A549 (cell line): ENCODE measurements around the gene MTIF3. TPM values are rescaled to one million over a fixed set of nuclear protein-coding genes. Genes with fewer than 3 reads are reported as not detected.

ENCODE experiments used
- ATAC-seq, 2 experiments: fragments of 200-7000 bp in 1 of 2; fragments of >200 bp in 1 of 2; cut with Nextera tagmentation in 1 of 2; cut with Tn5 transposase in 1 of 2; 3 replicates each; pipeline versions ENCODE4 v1.8.0 to v1.9.1; 2018 to 2020; ENCODE audit warnings: mild to moderate bottlenecking in 1 of 2, moderate library complexity in 1 of 2
- CTCF ChIA-PET: fragments of 300-600 bp; sonication (Branson Sonifier 250); formaldehyde crosslinking; extraction: SDS; loops from one replicate; lab custom pipeline; 2021; ENCODE audit warnings: antibody characterized with exemption, inconsistent platforms; lab: Yijun Ruan, JAX
- POLR2A ChIA-PET: fragments of 350-600 bp; formaldehyde crosslinking; extraction: SDS; loops from one replicate; lab custom pipeline; 2021; ENCODE audit warnings: antibody characterized with exemption, inconsistent platforms; lab: Yijun Ruan, JAX
- DNase-seq, 2 experiments: peaks; one replicate each; pipeline versions ENCODE4 v3.0.0 to v3.0.0-alpha.2; 2011 to 2016; ENCODE audit warnings: low read depth in 1 of 2, low spot score in 1 of 2
- FAIRE-seq: peaks from 2 replicates; lab custom pipeline; 2011; peaks lifted over from hg19 to GRCh38; lab: Jason Lieb, UNC
- H3K27ac ChIP-seq, 2 experiments: fragments of >200 bp; sonication (Bioruptor Twin); formaldehyde crosslinking; 3 replicates each; pipeline ENCODE4 v1.5.1; 2016 to 2017
- H3K4me1 ChIP-seq: fragments of >200 bp; sonication (Bioruptor Twin); formaldehyde crosslinking; 3 replicates; pipeline ENCODE4 v1.6.1; 2016
- H3K4me2 ChIP-seq: fragments of >200 bp; sonication (Bioruptor Twin); formaldehyde crosslinking; 3 replicates; pipeline ENCODE4 v1.6.1; 2016
- H3K4me3 ChIP-seq: fragments of >200 bp; sonication (Bioruptor Twin); formaldehyde crosslinking; 3 replicates; pipeline ENCODE4 v1.5.1; 2016
- H3K9me3 ChIP-seq: fragments of >200 bp; sonication (Bioruptor Twin); formaldehyde crosslinking; 3 replicates; pipeline ENCODE4 v1.6.1; 2016
- ATOH8 ChIP-seq: fragments of 250-450 bp; sonication (Bioruptor Pico); IDR thresholded peaks from 2 replicates; pipeline ENCODE4 v1.5.0; 2020; ENCODE audit warnings: low read depth, mild to moderate bottlenecking, moderate library complexity
- BCL3 ChIP-seq: fragments of >200 bp; sonication (Bioruptor Twin); formaldehyde crosslinking; IDR thresholded peaks from 3 replicates; pipeline ENCODE4 v1.6.1; 2016
- BHLHE40 ChIP-seq: IDR thresholded peaks from 2 replicates; pipeline ENCODE4 v1.6.1; 2012; ENCODE audit warnings: low read depth, low read length, inconsistent platforms
- CBX8 ChIP-seq: fragments of 200-600 bp; sonication (generic); IDR thresholded peaks from 2 replicates; pipeline ENCODE4 v1.6.1; 2016
- CEBPB ChIP-seq, 2 experiments: fragments of >200 bp in 1 of 2; sonication (Bioruptor Twin) in 1 of 2; formaldehyde crosslinking in 1 of 2; IDR thresholded peaks; 2 replicates each; pipeline ENCODE4 v1.6.1; 2012 to 2016
- EHF ChIP-seq: fragments of 250-450 bp; sonication (Bioruptor Pico); IDR thresholded peaks from 2 replicates; pipeline ENCODE4 v1.5.0; 2020; ENCODE audit warnings: mild to moderate bottlenecking
- ELK1 ChIP-seq: fragments of 150-350 bp; IDR thresholded peaks from 2 replicates; pipeline ENCODE4 v1.6.1; 2014; ENCODE audit warnings: low read depth, mild to moderate bottlenecking, low read length
- EP300 ChIP-seq, 2 experiments: fragments of >200 bp; sonication (Bioruptor Twin); formaldehyde crosslinking; IDR thresholded peaks; 2 replicates in 1 of 2; 3 replicates in 1 of 2; pipeline ENCODE4 v1.6.1; 2016 to 2017
- ESRRA ChIP-seq: fragments of 150-350 bp; IDR thresholded peaks from 2 replicates; pipeline ENCODE4 v1.6.1; 2014; ENCODE audit warnings: mild to moderate bottlenecking, low read length, borderline replicate concordance
- FOSL2 ChIP-seq, 2 experiments: fragments of 450-650 bp in 1 of 2; fragments of >200 bp in 1 of 2; sonication (Bioruptor Twin) in 1 of 2; formaldehyde crosslinking; IDR thresholded peaks; 2 replicates each; pipeline versions ENCODE4 v1.5.0 to v1.6.1; 2016 to 2020; ENCODE audit warnings: mild to moderate bottlenecking in 1 of 2, moderate library complexity in 1 of 2
- HDAC2 ChIP-seq: fragments of 200-600 bp; sonication (generic); IDR thresholded peaks from 2 replicates; pipeline ENCODE4 v1.6.1; 2016
- HEYL ChIP-seq: fragments of 250-450 bp; sonication (Bioruptor Pico); IDR thresholded peaks from 2 replicates; pipeline ENCODE4 v1.8.0; 2021; ENCODE audit warnings: mild to moderate bottlenecking, moderate library complexity
- HOXA7 ChIP-seq: fragments of 250-450 bp; sonication (Bioruptor Pico); IDR thresholded peaks from 2 replicates; pipeline ENCODE4 v1.5.0; 2020; ENCODE audit warnings: mild to moderate bottlenecking, moderate library complexity
- HOXB13 ChIP-seq: fragments of 250-450 bp; sonication (Bioruptor Pico); IDR thresholded peaks from 2 replicates; pipeline ENCODE4 v1.5.0; 2020; ENCODE audit warnings: low read depth, mild to moderate bottlenecking, moderate library complexity
- HOXB5 ChIP-seq: fragments of 250-450 bp; sonication (Bioruptor Pico); IDR thresholded peaks from 2 replicates; pipeline ENCODE4 v1.5.0; 2020; ENCODE audit warnings: mild to moderate bottlenecking, moderate library complexity
- JUN ChIP-seq, 2 experiments: fragments of >200 bp; sonication (Bioruptor Twin); formaldehyde crosslinking; IDR thresholded peaks; 2 replicates in 1 of 2; 3 replicates in 1 of 2; pipeline ENCODE4 v1.6.1; 2016 to 2017
- JUNB ChIP-seq: fragments of >200 bp; sonication (Bioruptor Twin); formaldehyde crosslinking; IDR thresholded peaks from 2 replicates; pipeline ENCODE4 v1.6.1; 2016
- KDM1A ChIP-seq: fragments of 200-600 bp; sonication (generic); IDR thresholded peaks from 2 replicates; pipeline ENCODE4 v1.6.1; 2016; ENCODE audit warnings: low read depth, mild to moderate bottlenecking
- MAX ChIP-seq: IDR thresholded peaks from 2 replicates; pipeline ENCODE4 v1.6.1; 2012
- MAZ ChIP-seq: fragments of 150-350 bp; IDR thresholded peaks from 2 replicates; pipeline ENCODE4 v1.6.1; 2014; ENCODE audit warnings: antibody characterized with exemption, low read depth, low read length, borderline replicate concordance
- MYC ChIP-seq: IDR thresholded peaks from 2 replicates; pipeline ENCODE4 v1.6.1; 2012; ENCODE audit warnings: mild to moderate bottlenecking, inconsistent platforms, low read length, improper control_type of control experiment, borderline replicate concordance
- PHF8 ChIP-seq: fragments of 200-600 bp; sonication (generic); IDR thresholded peaks from 2 replicates; pipeline ENCODE4 v1.6.1; 2016; ENCODE audit warnings: low read depth, mild to moderate bottlenecking, antibody characterized with exemption, moderate library complexity, borderline replicate concordance
- POLR2A ChIP-seq: IDR thresholded peaks from 2 replicates; pipeline ENCODE4 v1.6.1; 2012; ENCODE audit warnings: mild to moderate bottlenecking, low read length
- RARB ChIP-seq: fragments of 250-450 bp; sonication (Bioruptor Pico); IDR thresholded peaks from 2 replicates; pipeline ENCODE4 v1.8.0; 2021; ENCODE audit warnings: mild to moderate bottlenecking, moderate library complexity
- RCOR1 ChIP-seq: fragments of 150-350 bp; IDR thresholded peaks from 2 replicates; pipeline ENCODE4 v1.6.1; 2014; ENCODE audit warnings: antibody characterized with exemption, low read length, low read depth
- SMC3 ChIP-seq: fragments of >200 bp; sonication (Bioruptor Twin); formaldehyde crosslinking; IDR thresholded peaks from 3 replicates; pipeline ENCODE4 v1.6.1; 2018; ENCODE audit warnings: inconsistent platforms
- SREBF2 ChIP-seq: fragments of 450-650 bp; IDR thresholded peaks from 2 replicates; pipeline ENCODE4 v1.6.1; 2014; ENCODE audit warnings: mild to moderate bottlenecking, moderate library complexity
- ZSCAN20 ChIP-seq: fragments of 250-450 bp; sonication (Bioruptor Pico); IDR thresholded peaks from 2 replicates; pipeline ENCODE4 v1.8.0; 2022; ENCODE audit warnings: mild to moderate bottlenecking, moderate library complexity
- WGBS: methylation state at CpG from one replicate; pipeline ENCODE4 v1.1.6; 2017; ENCODE audit errors: missing lambda C conversion rate; 5-methylcytosine and 5-hydroxymethylcytosine counted together
- polyA plus RNA-seq, 4 experiments: library from polyadenylated mRNA; depleted of rRNA in 3 of 4; stranded (reverse); fragments of >200 nt; fragmentation: RNase III in 1 of 4; extraction: RNeasy Plus Mini Kit Qiagen cat#74134 plus additional on column Dnase treatment in 1 of 4; gene quantifications; 2 replicates in 3 of 4; 3 replicates in 1 of 4; pipeline ENCODE4 v1.2.3, GENCODE V29; 2011 to 2017

MTIF3 gene
- polyA plus RNA-seq, 2 of the 4 experiments (the other 2 are of a cell fraction) = 31.7 to 61.8 TPM

- DNase-seq (no peak), ATAC-seq (no peak)
- Histone ChIP-seq H3K4me2 (no peak overlapping the region), H3K9me3 (no peaks in the 10 kb centered on the region), H3K27ac (no peak overlapping the region), H3K4me3 (no peak overlapping the region)
- WGBS = 67% methylated on average over 6 of the region's 12 CpGs
- no peak for TF ChIP-seq HOXB13 (CRISPR knock-in tag)
- TF ChIP-seq EHF (CRISPR knock-in tag) = no peak
- TF ChIP-seq POLR2A = no peak
- TF ChIP-seq ATOH8 (CRISPR knock-in tag) = no peak
- no peak for TF ChIP-seq FOSL2 (IDR thresholded peaks at IDR 0.05)
- TF ChIP-seq FOSL2 (CRISPR knock-in tag; IDR thresholded peaks at IDR 0.05) = no peak
- no peak for TF ChIP-seq HEYL (CRISPR knock-in tag)
- no peak for TF ChIP-seq SMC3
- TF ChIP-seq HDAC2 = no peak
- TF ChIP-seq KDM1A = no peak
- no peak for TF ChIP-seq JUNB
- TF ChIP-seq ESRRA = no peak
- no peak for TF ChIP-seq ZSCAN20
- no peak for TF ChIP-seq CBX8
- no peak for TF ChIP-seq BHLHE40
- TF ChIP-seq CEBPB (IDR thresholded peaks at IDR 0.05) = no peak
- TF ChIP-seq HOXB5 (CRISPR knock-in tag) = no peak
- TF ChIP-seq JUN (IDR thresholded peaks at IDR 0.05) = no peak
- TF ChIP-seq, all 56 proteins: peak for 0
- no peak for FAIRE-seq
- CTCF ChIA-PET = interaction anchor here (0.7 to 1.4 kb wide), 2 partner anchors 219 to 364 kb away, joined by 3 to 4 read pairs; no protein-coding TSS in a partner anchor
- POLR2A ChIA-PET = no interaction called here
- no peaks in the 10 kb centered on the region for H3K4me1 ChIP-seq
Observed at GRCh38 chr13:27461940-27462584, 11.7 kb upstream of the MTIF3 start.

GRCh38 chr13:27455331-27455855 lies 5.0 kb upstream of the MTIF3 start:
- no peak for ATAC-seq
- WGBS = 44% methylated on average over 2 of the region's 5 CpGs
- CTCF ChIA-PET = interaction anchor here (0.6 kb wide), 1 partner anchor 371 kb away, joined by 3 read pairs; no protein-coding TSS in a partner anchor

More at GRCh38 chr13:27455331-27455855, 5.0 kb upstream of the MTIF3 start:
- Histone ChIP-seq H3K4me3 (no peak overlapping the region), H3K9me3 (no peaks in the 10 kb centered on the region), H3K27ac (0 out of 6 replicates have a peak overlapping the region, but pooled peaks of 1 of the 2 experiments have one; percentile 41), H3K4me1 (peaks cover 5% of the 10 kb centered on the region; the same call in 1 of the 3 replicates), H3K4me2 (peak overlapping the region; percentile 57)
- no peak for FAIRE-seq
- TF ChIP-seq MYC = no peak
- TF ChIP-seq CEBPB (IDR thresholded peaks at IDR 0.05) = no peak
- TF ChIP-seq BCL3 = no peak
- TF ChIP-seq PHF8 = no peak
- TF ChIP-seq HOXA7 (CRISPR knock-in tag) = no peak
- no peak for TF ChIP-seq ESRRA
- no peak for TF ChIP-seq RCOR1
- no peak for TF ChIP-seq ELK1
- no peak for TF ChIP-seq MAZ
- TF ChIP-seq SREBF2 = no peak
- no peak for TF ChIP-seq RARB (CRISPR knock-in tag)
- no peak for TF ChIP-seq MAX
- no peak for TF ChIP-seq JUN (IDR thresholded peaks at IDR 0.05)
- no peak for TF ChIP-seq EP300 (IDR thresholded peaks at IDR 0.05)
- POLR2A ChIA-PET = no interaction called here
- DNase-seq = no peak
